A549 treated with AZD2906 at 1 μM for 4 hours (cell line): ENCODE results near the gene STAU1. TPM values are rescaled to one million over a fixed set of nuclear protein-coding genes. Genes with fewer than 3 reads are reported as not detected.

Source experiments
- total RNA-seq: library from RNA; stranded (reverse); fragments of 200-300 nt; extraction: Qiagen RNA extraction; gene quantifications from 5 replicates; pipeline ENCODE4 v1.2.3, GENCODE V29; 2022

The STAU1 gene, protein sequence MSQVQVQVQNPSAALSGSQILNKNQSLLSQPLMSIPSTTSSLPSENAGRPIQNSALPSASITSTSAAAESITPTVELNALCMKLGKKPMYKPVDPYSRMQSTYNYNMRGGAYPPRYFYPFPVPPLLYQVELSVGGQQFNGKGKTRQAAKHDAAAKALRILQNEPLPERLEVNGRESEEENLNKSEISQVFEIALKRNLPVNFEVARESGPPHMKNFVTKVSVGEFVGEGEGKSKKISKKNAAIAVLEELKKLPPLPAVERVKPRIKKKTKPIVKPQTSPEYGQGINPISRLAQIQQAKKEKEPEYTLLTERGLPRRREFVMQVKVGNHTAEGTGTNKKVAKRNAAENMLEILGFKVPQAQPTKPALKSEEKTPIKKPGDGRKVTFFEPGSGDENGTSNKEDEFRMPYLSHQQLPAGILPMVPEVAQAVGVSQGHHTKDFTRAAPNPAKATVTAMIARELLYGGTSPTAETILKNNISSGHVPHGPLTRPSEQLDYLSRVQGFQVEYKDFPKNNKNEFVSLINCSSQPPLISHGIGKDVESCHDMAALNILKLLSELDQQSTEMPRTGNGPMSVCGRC
- 53.1 to 64.8 TPM (median 57.5 TPM) in 5 replicates for total RNA-seq

DNA sequence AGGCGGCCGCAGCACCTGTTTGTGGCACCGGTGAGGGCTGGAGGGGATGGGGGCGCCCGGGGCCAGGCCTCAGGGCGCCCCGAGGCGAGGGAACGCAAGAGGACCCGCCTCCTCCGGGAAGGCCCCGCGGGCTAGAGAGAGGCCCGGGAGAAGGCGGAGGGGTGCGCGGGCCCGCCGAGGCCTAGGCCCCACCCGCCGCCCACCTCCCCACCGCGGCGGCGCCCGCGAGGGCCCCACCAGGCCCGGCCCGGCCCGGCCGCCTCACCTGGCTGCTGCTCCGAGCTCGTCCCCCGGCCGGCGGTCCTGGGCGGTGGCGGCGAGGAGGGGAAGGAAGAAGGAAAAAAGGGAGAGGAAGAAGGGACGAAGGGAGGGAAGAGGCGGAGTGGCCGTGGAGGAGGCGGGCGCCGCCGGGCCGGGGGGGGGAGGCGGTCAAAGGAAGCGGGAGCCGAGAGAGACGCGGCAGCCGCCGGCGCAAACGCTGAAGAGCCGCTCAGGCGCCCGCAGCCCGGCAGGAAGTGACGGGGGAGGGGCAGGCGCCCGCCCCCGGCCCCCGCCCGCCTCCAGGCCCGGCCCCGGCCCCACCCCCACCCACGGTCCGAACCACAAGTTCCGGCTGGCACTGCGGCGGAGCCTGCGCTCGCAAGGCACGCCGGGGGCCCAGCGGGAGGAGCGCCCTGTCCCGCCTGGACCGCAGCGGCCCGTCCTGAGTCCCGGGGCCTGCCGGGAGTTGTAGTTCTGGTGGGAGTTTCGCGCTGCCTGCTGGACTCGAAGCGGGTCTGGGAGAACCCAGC, at the start of gene STAU1:
Gene STAU1 (minus strand): TSS at position 484 of the 791 bp plus-strand sequence. CDS start 22,133 bp downstream, outside the sequence.

DNA sequence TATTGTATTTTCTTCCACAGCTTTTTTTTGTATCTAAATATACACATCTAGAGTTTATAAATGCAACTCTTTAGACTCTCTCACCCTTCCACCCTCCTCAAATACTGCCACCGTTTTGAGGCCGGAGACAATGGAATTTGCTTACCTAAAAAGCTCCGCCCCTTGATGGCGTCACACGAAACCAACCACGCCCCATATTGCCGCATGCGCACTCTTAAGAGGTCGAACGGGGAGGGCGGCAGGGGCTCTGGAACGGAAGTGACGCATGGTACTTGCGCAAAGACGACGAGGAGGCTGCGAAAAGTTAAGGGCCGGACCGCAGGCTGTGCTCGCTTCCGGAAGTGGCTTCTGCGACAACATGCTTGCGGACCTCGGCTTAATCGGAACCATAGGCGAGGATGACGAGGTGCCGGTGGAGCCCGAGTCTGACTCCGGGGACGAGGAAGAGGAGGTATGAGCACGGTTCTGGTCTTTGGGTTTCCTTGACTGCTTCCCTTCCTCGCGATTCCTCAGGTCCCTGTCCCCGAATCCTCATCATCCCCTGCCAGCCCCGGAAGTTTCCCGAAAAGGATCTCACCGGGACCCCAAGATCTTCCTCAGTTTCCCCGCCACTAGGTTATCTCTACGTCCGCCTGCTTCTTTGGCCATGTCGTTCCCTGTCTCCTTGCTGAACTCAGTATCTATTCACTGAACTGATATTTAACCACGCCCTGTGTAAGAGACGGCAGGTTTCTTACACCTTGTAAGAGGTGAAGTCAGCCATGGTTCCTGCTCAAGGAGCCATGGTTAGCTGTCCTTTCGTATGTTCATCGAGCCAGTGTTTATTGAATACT, 31.2 kb upstream of the STAU1 start, which contains the start of gene DDX27:
Gene DDX27 (plus strand): TSS at position 326 of the 833 bp plus-strand sequence. CDS start 33 bp downstream, at position 359.

Other genes with a start within 250 kb of the STAU1 start
- 82.2 to 95.3 TPM (median 85.3 TPM) in 5 replicates for gene CSE1L, start 142.0 kb downstream of the STAU1 start, total RNA-seq
- gene DDX27, start 31.1 kb upstream of the STAU1 start, total RNA-seq, result 54.1 to 60.0 TPM (median 58.3 TPM) in 5 replicates
- gene ZNFX1, start 89.7 kb upstream of the STAU1 start, total RNA-seq, result 21.4 to 26.3 TPM (median 23.4 TPM) in 5 replicates